GM12878 (cell line): ENCODE results near the gene EVC. TPM values are rescaled to one million over a fixed set of nuclear protein-coding genes. Genes with fewer than 3 reads are reported as not detected.

Source experiments
- ATAC-seq: fragments of 200-7000 bp; cut with Tn5 transposase; 3 replicates; pipeline ENCODE4 v1.9.1; 2020; ENCODE audit warnings: mild to moderate bottlenecking, moderate library complexity
- BruUV-seq: library from RNA; stranded (reverse); fragments of 400-500 nt; replicated peaks from 2 replicates; lab custom pipeline; 2021; lab: Mats Ljungman, UMichigan
- CTCF ChIA-PET: fragments of 300-600 bp; sonication (Branson Sonifier 250); formaldehyde crosslinking; extraction: SDS; loops from one replicate; lab custom pipeline; 2021; ENCODE audit warnings: inconsistent platforms; lab: Yijun Ruan, JAX
- POLR2A ChIA-PET: fragments of 350-600 bp; formaldehyde crosslinking; extraction: SDS; loops from one replicate; lab custom pipeline; 2021; ENCODE audit warnings: inconsistent platforms; lab: Charles Lee
- RAD21 ChIA-PET: fragments of 300-600 bp; sonication (Branson Sonifier 250); formaldehyde crosslinking; loops from one replicate; lab custom pipeline; 2023; ENCODE audit warnings: antibody characterized with exemption; ENCODE audit not compliant: unreplicated experiment; lab: Charles Lee
- SMC1A ChIA-PET: fragments of 300-600 bp; sonication (Branson Sonifier 250); formaldehyde crosslinking; loops from one replicate; lab custom pipeline; 2023; ENCODE audit not compliant: unreplicated experiment, uncharacterized antibody; lab: Charles Lee
- DNase-seq: peaks from one replicate; pipeline ENCODE4 v3.0.0-alpha.2; 2011; ENCODE audit warnings: low read depth, low spot score
- FAIRE-seq: peaks from 3 replicates; lab custom pipeline; 2011; peaks lifted over from hg19 to GRCh38; lab: Jason Lieb, UNC
- H2AFZ ChIP-seq: 2 replicates; pipeline ENCODE4 v1.6.0; 2011; ENCODE audit warnings: low read depth, low read length, control low read depth; ENCODE audit not compliant: control insufficient read depth
- H3K27ac ChIP-seq: 2 replicates; pipeline ENCODE4 v1.5.1; 2011; ENCODE audit warnings: control low read depth; ENCODE audit not compliant: control insufficient read depth, insufficient read depth
- H3K27me3 ChIP-seq, 2 experiments: replicated peaks in 1 of 2; 2 replicates each; pipeline versions ENCODE4 v1.6.0 to v1.6.1; 2011; ENCODE audit warnings: low read length in 1 of 2; ENCODE audit not compliant: control insufficient read depth in 2 of 2, insufficient read depth in 2 of 2
- H3K36me3 ChIP-seq, 2 experiments: 2 replicates each; pipeline ENCODE4 v1.5.1; 2011; ENCODE audit warnings: low read length in 1 of 2; ENCODE audit not compliant: control insufficient read depth in 2 of 2, insufficient read depth in 2 of 2
- H3K4me1 ChIP-seq: 2 replicates; pipeline ENCODE4 v1.6.1; 2011; ENCODE audit warnings: mild to moderate bottlenecking, low read length, moderate library complexity, mixed read lengths; ENCODE audit not compliant: control insufficient read depth, insufficient read depth
- H3K4me2 ChIP-seq: 2 replicates; pipeline ENCODE4 v1.6.0; 2011; ENCODE audit warnings: control low read depth; ENCODE audit not compliant: control insufficient read depth, insufficient read depth
- H3K4me3 ChIP-seq: fragments of 200-600 bp; sonication (generic); 2 replicates; pipeline ENCODE4 v1.5.1; 2016
- H3K79me2 ChIP-seq: 2 replicates; pipeline ENCODE4 v1.6.0; 2011; ENCODE audit warnings: low read length; ENCODE audit not compliant: control insufficient read depth, insufficient read depth
- H3K9ac ChIP-seq: 2 replicates; pipeline ENCODE4 v1.8.0; 2011; ENCODE audit warnings: low read length, control low read depth, mixed read lengths; ENCODE audit not compliant: control insufficient read depth, insufficient read depth
- H3K9me3 ChIP-seq: replicated peaks from 3 replicates; pipeline ENCODE4 v1.5.1; 2011; ENCODE audit warnings: mild to moderate bottlenecking, low read length; ENCODE audit not compliant: control insufficient read depth, insufficient read depth
- H4K20me1 ChIP-seq: 2 replicates; pipeline ENCODE4 v1.6.0; 2011; ENCODE audit not compliant: control insufficient read depth, insufficient read depth
- CBX3 ChIP-seq: fragments of 200-600 bp; sonication (generic); IDR thresholded peaks from 2 replicates; pipeline ENCODE4 v1.6.1; 2016; ENCODE audit warnings: low read depth, borderline replicate concordance
- CREM ChIP-seq: IDR thresholded peaks from 2 replicates; pipeline ENCODE4 v1.6.1; 2014; ENCODE audit warnings: antibody characterized with exemption, low read depth
- CTCF ChIP-seq, 3 experiments: IDR thresholded peaks in 2 of 3; conservative IDR thresholded peaks in 1 of 3; 2 replicates each; pipeline ENCODE4 v1.5.1; 2011; ENCODE audit warnings: low read depth in 3 of 3, low read length in 3 of 3, mild to moderate bottlenecking in 3 of 3, control low read depth in 2 of 3, moderate library complexity in 2 of 3, inconsistent platforms in 1 of 3, mixed read lengths in 1 of 3; ENCODE audit not compliant: control insufficient read depth in 2 of 3, insufficient read depth in 1 of 3; ENCODE audit errors: extremely low read depth in 1 of 3
- EGR1 ChIP-seq, 2 experiments: IDR thresholded peaks; 1 replicate in 1 of 2; 2 replicates in 1 of 2; pipeline ENCODE4 v1.6.1; 2011 to 2012; ENCODE audit warnings: low read depth in 2 of 2, low read length in 2 of 2, borderline replicate concordance in 1 of 2, mild to moderate bottlenecking in 1 of 2, moderate library complexity in 1 of 2
- ELK1 ChIP-seq: IDR thresholded peaks from 2 replicates; pipeline ENCODE4 v1.6.1; 2012; ENCODE audit warnings: low read depth, low read length, improper control_type of control experiment
- HCFC1 ChIP-seq: fragments of 150-350 bp; IDR thresholded peaks from 2 replicates; pipeline ENCODE4 v1.6.1; 2014; ENCODE audit warnings: low read length
- HSF1 ChIP-seq: fragments of 150-350 bp; IDR thresholded peaks from 2 replicates; pipeline ENCODE4 v1.6.1; 2014; ENCODE audit warnings: mild to moderate bottlenecking, low read depth, low read length
- IKZF1 ChIP-seq: fragments of 450-650 bp; conservative IDR thresholded peaks from 2 replicates; pipeline ENCODE4 v1.6.1; 2017; ENCODE audit warnings: antibody characterized with exemption, mild to moderate bottlenecking
- MTA2 ChIP-seq: fragments of 450-650 bp; IDR thresholded peaks from 2 replicates; pipeline ENCODE4 v1.6.1; 2016; ENCODE audit warnings: low read depth, mild to moderate bottlenecking, moderate library complexity
- MYB ChIP-seq: fragments of 150-350 bp; IDR thresholded peaks from 2 replicates; pipeline ENCODE4 v1.6.1; 2014; ENCODE audit warnings: mild to moderate bottlenecking, low read depth, low read length, borderline replicate concordance
- RUNX3 ChIP-seq: IDR thresholded peaks from 2 replicates; pipeline ENCODE4 v1.6.1; 2012; ENCODE audit warnings: low read length, inconsistent platforms
- SPI1 ChIP-seq: IDR thresholded peaks from 2 replicates; pipeline ENCODE4 v1.6.1; 2011; ENCODE audit warnings: low read depth, mild to moderate bottlenecking, low read length, moderate library complexity, borderline replicate concordance; ENCODE audit not compliant: insufficient read depth
- TAF1 ChIP-seq: IDR thresholded peaks from 2 replicates; pipeline ENCODE4 v1.6.1; 2011; ENCODE audit warnings: mild to moderate bottlenecking, low read depth, low read length, borderline replicate concordance
- USF1 ChIP-seq: IDR thresholded peaks from 2 replicates; pipeline ENCODE4 v1.6.1; 2011; ENCODE audit warnings: borderline replicate concordance, low read depth, mild to moderate bottlenecking, moderate library complexity, mixed read lengths, low read length; ENCODE audit not compliant: insufficient read depth; ENCODE audit errors: extremely low read length
- WRNIP1 ChIP-seq: IDR thresholded peaks from 2 replicates; pipeline ENCODE4 v1.6.1; 2011; ENCODE audit warnings: low read depth, low read length, improper control_type of control experiment, borderline replicate concordance
- WGBS: methylation state at CpG from one replicate; pipeline ENCODE4 v1.1.6; 2016; ENCODE audit warnings: low lambda C conversion rate; ENCODE audit not compliant: insufficient replicate concordance, insufficient coverage; ENCODE audit errors: missing lambda C conversion rate; 5-methylcytosine and 5-hydroxymethylcytosine counted together
- in situ Hi-C: fragments of 300-500 bp; cut with MboI; formaldehyde crosslinking; loops from 9 replicates; pipeline ENCODE4 v1.14.3; 2018; ENCODE audit warnings: mixed read lengths
- intact Hi-C: fragments of 100-400 bp; cut with micrococcal nuclease; formaldehyde crosslinking; loops from one replicate; pipeline ENCODE4 v1.14.2; 2022; ENCODE audit not compliant: unreplicated experiment
- polyA plus RNA-seq, 11 experiments: library from polyadenylated mRNA; depleted of rRNA in 4 of 11; unstranded in 6 of 11; stranded (reverse) in 5 of 11; fragments of >200 nt; fragmentation: Nextera tagmentation in 4 of 11; fragmentation: Illumina TruSeq in 1 of 11; extraction: Ambion mirVana in 4 of 11; extraction: Trizol in 1 of 11; gene quantifications; 1 replicate in 1 of 11; 2 replicates in 10 of 11; pipeline versions ENCODE4 v1.2.1 to v1.2.3, GENCODE V29; 2011 to 2016; ENCODE audit warnings: inconsistent platforms in 2 of 11, missing spikeins in 2 of 11, low read depth in 1 of 11
- total RNA-seq, 4 experiments: library from RNA; depleted of rRNA in 3 of 4; stranded (reverse); fragments of >200 nt in 3 of 4; fragmentation: Illumina TruSeq in 1 of 4; extraction: Trizol in 1 of 4; gene quantifications; 2 replicates each; pipeline versions ENCODE4 v1.2.1 to v1.2.3, GENCODE V29; 2013 to 2021
- TF ChIP-seq, protein P1 (sequence below): IDR thresholded peaks from 2 replicates; pipeline ENCODE4 v1.6.1; 2012; ENCODE audit warnings: low read depth, low read length, improper control_type of control experiment

Gene EVC
- total and polyA plus RNA-seq, 10 of the 15 experiments (the other 5 are each of a cell fraction or from before 2014, with no cell fraction given): 0.87 to 55.9 (median 15.6) TPM

- TF ChIP-seq CREM: no peak
- TF ChIP-seq MTA2: no peak
- no peak for TF ChIP-seq TAF1
- no peak for TF ChIP-seq IKZF1
- TF ChIP-seq MYB: no peak
- no peak for TF ChIP-seq USF1
- TF ChIP-seq HSF1: no peak
- no peak for TF ChIP-seq RUNX3
- no peak for TF ChIP-seq ELK1
- no peak for TF ChIP-seq WRNIP1
- TF ChIP-seq CTCF (IDR thresholded peaks at IDR 0.05 in 2 of 3, conservative IDR thresholded peaks at IDR 0.05 in 1 of 3; ENCODE audit: control insufficient read depth in 2 of 3, extremely low read depth in 1 of 3, insufficient read depth in 1 of 3, low read depth in 3 of 3, low read length in 3 of 3): no peak
- no peak for TF ChIP-seq SPI1
- TF ChIP-seq, protein P1, sequence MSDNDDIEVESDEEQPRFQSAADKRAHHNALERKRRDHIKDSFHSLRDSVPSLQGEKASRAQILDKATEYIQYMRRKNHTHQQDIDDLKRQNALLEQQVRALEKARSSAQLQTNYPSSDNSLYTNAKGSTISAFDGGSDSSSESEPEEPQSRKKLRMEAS: no peak
- TF ChIP-seq EGR1 (IDR thresholded peaks at IDR 0.05; ENCODE audit: borderline replicate concordance in 1 of 2, low read depth in 2 of 2, low read length in 2 of 2): no peak
- no peak for TF ChIP-seq CBX3
- TF ChIP-seq HCFC1: no peak
- TF ChIP-seq, all 136 proteins: peak for 0
- Histone ChIP-seq H3K27ac (no peak overlapping the region), H4K20me1 (no peaks in the 10 kb centered on the region), H3K4me3 (no peak overlapping the region), H3K4me1 (no peaks in the 10 kb centered on the region; the same call in 1 of the 2 replicates), H3K9ac (no peak overlapping the region), H3K36me3 (peaks cover 0 to 2% of the 10 kb centered on the region in 2 experiments; a peak in 2 of 4 replicates), H3K9me3 (no peaks in the 10 kb centered on the region; the same call in 2 of the 3 replicates), H3K27me3 (no peaks in the 10 kb centered on the region), H2AFZ (no peak overlapping the region), H3K79me2 (no peaks in the 10 kb centered on the region), H3K4me2 (no peak overlapping the region)
- WGBS: 24% methylated on average over 9 of the region's 9 CpGs
- no TSS peak for BruUV-seq
- CTCF ChIA-PET: no interaction called here
- intact Hi-C loops: no loop called here
- DNase-seq: no peak
- POLR2A ChIA-PET: no interaction called here
- ATAC-seq: no peak
- RAD21 ChIA-PET: no interaction called here
- no peak for FAIRE-seq
- in situ Hi-C loops: no loop called here
- SMC1A ChIA-PET: no interaction called here
Observed at GRCh38 chr4:5756271-5756670, 45.3 kb downstream of the EVC start.
